Activated CD4-positive, alpha-beta T cell treated with anti-CD3 and anti-CD28 coated beads, Interleukin-2, amount 50 U/mL, for 1 hour (primary cell): Measurements from ENCODE around the gene LCE1F.

Experiments
- DNase-seq: peaks from one replicate; pipeline ENCODE4 v3.0.0-alpha.2; 2020

The LCE1F gene

DNA sequence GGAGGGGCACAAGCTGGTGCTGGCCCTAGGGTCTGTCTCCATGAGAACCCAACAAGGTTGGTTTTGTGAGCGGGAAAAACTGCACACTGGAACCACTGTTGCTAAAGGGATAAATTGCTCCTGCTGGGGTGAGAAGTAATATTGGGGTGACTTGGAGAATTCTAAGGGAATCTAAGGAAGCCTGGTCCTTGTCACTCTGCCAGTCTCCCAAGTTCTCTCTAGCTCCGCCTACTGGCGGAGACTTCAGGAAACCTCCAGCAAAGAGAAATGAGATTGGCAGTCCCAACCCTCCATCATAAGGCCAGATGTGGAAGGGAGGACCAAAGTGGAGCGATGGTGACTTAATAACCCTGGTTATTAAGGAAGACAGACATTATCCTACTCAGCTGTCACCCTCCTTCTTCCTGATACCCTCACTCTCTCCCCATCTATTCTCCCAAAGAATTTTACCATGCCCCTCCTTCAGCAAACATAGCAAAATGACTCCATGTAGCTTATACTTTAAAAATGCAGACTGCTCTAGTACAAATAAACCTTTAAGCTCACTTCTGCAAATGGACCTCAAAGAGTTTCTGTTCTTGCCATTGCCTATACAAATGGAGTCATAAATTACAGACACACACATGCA, 2.7 kb downstream of the LCE1F start:
- no peak for DNase-seq

DNA sequence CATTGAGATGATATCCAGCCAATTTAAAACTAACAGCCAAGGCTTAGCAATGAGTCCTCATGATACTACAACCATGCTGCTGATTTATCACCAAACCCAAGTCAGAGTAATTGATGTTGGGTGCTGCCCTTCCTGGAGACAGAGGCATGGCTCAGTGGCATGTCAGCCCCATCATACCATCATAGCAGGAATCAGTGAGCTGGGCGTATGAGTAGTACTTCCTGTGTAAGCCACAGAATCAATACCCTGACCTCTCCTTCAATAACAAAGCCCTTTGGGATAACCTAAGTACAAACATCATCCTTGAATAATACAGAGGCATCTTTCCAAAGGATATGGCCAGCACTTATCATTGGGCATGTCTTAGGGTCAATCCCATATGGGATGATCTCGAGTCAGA, 8.2 kb downstream of the LCE1F start:
- no peak for DNase-seq

DNA sequence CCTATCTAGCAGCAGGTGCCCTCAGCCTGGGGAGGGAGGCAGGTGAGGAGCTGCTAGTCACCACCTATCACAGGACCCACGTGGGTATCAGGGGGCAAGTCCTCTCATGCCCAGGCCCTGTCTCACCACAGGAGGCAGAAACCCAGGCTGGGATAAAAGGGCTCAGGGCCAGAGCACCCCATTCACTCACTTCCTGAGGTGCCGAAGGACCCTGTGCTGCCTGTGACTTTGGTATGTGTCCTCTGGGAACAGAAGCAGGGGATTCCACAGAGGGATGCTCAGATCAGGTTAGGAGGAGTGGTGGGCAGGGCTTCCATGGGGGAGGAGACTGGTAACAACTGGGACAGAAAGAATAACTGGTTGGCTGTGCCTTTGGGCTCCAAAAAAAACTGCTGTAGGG, 11.1 kb downstream of the LCE1F start, which contains the start of gene LCE1E:
Gene LCE1E (plus strand): TSS at position 181 of the 400 bp plus-strand sequence. CDS start 1,043 bp downstream, outside the sequence.
- DNase-seq, result no peak

DNA sequence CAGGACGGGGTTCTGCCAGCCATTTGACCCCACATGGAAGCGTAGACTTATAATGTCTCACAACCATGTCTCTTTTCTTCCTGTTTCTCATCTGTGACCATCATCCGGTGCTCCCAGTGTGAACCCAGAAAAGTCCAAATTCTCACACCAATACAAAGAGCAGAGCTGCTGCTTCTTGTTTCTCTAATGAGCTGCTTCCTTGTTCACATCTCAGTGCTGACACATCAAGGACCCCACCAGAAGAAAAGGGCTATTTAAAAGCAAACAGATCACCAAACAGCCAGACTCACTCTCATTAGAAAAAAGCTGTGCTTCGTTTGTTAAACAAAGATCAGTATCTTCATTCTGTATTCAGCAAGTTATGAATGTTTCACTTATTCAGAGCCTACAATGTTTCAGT, 20.7 kb downstream of the LCE1F start:
- no peak for DNase-seq

DNA sequence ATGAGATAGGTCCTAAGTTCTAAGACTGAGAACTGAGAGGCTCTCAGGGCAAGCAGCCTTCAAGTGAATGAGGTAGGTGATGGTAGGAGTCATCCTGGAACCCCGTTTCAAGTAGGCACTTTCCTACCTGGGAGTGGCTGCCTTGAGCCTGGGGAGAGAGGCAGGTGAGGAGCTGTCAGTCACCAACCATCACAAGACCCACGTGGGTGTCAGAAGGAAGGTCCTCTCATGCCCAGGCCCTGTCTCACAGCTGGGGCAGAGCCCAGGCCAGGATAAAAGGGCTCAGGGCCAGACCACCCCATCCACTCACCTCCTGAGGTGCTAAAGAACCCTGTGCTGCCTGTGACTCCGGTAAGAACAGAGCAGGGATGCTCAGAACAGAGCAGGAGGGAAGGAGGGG, 21.5 kb downstream of the LCE1F start, which contains the start of gene LCE1D:
Gene LCE1D (plus strand): TSS at position 301 of the 400 bp plus-strand sequence. CDS start 1,074 bp downstream, outside the sequence.
- no peak for DNase-seq

DNA sequence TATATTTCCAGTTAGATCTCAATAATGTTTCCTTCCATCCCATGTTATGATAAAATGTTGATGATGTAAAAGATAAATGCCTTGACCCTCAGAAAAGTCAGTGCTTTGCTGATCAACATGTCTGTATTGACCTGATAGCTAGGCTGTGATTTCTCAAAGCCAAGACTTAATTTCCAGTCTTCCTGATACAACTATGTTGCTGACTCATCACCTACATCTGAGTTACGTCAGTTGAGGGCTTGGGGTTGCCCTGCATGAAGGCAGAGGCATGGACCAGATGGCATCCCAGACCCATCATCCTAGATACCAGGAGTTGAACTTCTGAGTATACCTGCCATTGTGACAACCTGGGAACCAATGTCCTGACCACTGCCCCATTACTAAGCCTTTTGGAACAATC, 26.4 kb downstream of the LCE1F start:
- no peak for DNase-seq

DNA sequence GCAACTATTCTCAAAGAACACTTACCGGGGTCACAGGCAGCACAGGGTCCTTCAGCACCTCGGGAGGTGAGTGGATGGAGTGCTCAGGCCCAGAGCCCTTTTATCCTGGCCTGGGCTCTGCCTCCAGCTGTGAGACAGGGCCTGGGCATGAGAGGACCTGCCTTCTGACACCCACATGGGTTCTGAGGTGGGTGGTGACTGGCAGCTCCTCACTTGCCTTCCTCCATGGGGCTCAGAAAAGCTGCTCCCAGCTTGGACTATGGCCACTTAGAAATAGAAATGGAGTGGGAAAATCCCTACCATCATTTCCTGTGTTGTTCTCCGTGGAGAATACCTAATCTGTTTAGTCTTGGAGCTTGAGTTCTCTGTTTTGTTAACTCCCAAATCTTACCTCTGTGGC, 31.6 kb downstream of the LCE1F start, which contains the start of gene LCE1C:
Gene LCE1C (minus strand): TSS at position 76 of the 400 bp plus-strand sequence. CDS start 1,173 bp downstream, outside the sequence.
- no peak for DNase-seq

DNA sequence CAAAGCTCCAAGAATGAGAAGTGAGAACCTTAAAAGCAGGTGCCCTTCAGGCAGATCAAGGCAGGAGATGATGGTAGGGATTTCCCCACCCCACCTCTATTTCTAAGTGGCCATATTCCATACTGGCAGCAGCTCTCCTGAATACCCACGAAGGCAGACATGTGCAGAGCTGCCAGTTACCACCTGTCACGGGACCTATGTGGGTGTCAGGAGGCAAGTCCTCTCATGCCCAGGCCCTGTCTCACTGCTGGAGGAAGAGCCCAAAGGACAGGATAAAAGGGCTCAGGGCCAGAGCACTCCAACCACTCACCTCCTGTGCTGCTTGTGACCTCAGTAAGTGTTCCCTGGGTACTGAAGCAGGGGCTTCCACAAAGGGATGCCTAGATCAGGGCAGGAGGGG, 36.1 kb downstream of the LCE1F start:
- DNase-seq, result no peak

DNA sequence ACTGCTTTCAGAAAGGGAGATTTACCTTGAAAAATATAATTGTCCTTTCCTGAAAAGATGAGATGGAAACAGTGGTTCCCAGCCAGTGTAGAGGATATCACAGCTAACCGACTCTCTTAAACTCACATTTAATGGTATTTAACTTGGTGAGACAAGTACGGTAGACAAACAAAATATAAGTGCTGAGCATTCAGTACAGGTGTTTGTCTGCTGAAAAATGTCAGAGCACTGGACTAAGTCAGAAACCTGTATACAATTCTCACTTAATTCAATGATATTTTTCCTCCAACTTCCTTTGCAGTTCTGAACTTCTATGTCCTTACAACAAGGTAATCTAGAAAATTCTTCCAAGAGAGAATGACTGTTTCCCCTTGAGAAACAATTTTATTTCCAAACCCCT, 36.7 kb downstream of the LCE1F start, which contains the start of gene LCE1B:
Gene LCE1B (plus strand): TSS at position 301 of the 400 bp plus-strand sequence. CDS start 476 bp downstream, outside the sequence.
- no peak for DNase-seq

DNA sequence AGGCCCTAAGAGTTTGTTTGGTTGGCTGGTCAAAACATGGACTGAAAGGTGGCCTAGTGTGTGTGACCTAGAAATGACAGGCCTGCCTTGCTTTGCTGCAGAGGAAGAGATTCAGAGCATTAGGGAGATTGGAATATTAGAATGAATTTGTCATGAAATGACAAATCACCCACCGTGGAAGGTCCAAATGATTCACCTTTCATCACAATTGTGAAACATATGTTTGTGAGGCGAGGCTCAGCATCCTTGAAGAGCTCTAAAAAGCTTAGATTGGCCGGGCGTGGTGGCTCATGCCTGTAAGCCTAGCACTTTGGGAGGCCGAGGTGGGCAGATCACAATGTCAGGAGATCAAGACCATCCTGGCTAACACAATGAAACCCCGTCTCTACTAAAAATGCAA, 42.4 kb downstream of the LCE1F start:
- no peak for DNase-seq

DNA sequence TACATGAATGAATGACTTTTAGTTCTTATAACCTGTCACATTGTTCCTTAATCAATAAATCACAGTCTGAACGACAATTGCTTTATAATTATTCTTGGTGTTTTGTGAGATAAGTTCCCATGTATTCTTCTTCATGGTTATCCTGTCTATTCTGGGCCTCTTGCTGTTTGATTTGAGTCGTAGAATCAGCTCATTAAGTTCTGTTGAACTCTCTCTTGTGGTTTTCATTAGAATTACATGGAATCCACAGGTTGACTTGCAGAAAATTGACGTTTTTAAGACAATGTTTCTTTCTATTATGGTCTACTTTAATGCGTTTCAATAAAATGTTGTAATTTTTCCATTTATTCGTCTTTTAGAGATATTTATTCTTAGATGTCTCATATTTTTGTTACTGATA, 48.4 kb downstream of the LCE1F start:
- DNase-seq, result no peak

DNA sequence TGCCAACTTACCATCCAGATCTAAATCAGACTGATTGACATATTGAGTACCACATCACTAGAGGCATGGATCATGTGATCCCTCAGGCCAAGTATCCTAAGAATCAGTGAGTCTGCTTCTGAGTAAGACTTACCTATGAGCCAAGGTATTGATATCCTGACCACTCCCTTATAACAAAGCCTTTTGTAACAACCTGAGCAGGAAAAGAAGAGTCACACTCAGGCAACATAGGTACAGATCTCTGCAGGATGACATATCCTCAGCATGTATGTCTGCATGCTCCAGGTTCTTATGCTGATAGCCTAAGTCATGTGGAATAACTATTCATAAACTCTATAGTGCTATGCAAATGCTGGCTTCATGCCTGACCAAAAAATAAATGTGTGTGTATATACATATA, 50.0 kb downstream of the LCE1F start:
- DNase-seq, result no peak
